HG03280 (cell line): Measurements from ENCODE around the gene LDB2.

Experiments
- ATAC-seq: cut with Tn5 transposase; IDR thresholded peaks from one replicate; pipeline ENCODE4 v1.9.1; 2021; ENCODE audit warnings: mild to moderate bottlenecking, moderate library complexity; ENCODE audit not compliant: unreplicated experiment

LDB2 gene

DNA sequence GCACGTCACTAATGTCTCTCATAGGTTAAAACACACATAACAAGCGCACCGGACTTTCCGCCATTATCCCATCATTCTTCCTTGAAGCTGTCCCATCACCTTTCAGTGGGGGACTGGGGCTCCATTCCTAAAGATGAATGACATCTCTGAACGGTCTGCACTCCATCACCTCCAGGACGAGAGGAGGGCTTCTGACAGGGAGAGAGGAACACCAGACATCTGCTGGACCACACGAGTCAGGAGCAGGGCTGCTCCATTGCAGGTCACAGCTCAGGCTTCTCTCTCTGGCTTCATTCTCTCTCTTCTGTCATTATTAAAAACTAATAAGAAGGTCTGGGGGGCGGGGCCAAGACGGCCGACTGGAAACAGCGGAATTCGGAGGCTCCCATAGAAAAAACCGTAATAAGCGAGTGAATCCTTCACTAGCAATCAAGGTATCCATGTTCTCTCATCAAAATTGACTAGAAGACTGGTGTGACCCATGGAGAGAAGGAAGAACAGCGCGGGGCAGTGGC, 289.8 kb downstream of the LDB2 start:
- no peak for ATAC-seq

DNA sequence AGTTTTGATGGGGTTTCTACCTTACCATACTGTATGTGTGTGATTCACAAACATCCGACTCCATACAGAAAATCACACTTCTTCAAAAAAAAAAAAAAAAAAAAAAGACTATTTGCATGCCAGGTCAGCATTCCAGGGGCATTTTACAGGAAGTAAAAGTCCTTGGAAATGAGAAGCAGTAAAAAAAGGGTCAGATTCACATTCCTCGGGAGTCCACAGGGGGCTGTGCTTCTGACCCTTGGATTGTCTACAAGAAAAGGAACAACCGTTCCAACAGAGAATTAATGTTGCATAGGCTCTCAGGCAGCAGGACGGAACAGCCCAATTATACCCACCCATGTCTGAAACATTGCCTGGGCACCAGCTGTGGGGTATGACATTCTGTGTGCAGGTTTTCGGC, 290.3 kb downstream of the LDB2 start:
- ATAC-seq, result no peak

DNA sequence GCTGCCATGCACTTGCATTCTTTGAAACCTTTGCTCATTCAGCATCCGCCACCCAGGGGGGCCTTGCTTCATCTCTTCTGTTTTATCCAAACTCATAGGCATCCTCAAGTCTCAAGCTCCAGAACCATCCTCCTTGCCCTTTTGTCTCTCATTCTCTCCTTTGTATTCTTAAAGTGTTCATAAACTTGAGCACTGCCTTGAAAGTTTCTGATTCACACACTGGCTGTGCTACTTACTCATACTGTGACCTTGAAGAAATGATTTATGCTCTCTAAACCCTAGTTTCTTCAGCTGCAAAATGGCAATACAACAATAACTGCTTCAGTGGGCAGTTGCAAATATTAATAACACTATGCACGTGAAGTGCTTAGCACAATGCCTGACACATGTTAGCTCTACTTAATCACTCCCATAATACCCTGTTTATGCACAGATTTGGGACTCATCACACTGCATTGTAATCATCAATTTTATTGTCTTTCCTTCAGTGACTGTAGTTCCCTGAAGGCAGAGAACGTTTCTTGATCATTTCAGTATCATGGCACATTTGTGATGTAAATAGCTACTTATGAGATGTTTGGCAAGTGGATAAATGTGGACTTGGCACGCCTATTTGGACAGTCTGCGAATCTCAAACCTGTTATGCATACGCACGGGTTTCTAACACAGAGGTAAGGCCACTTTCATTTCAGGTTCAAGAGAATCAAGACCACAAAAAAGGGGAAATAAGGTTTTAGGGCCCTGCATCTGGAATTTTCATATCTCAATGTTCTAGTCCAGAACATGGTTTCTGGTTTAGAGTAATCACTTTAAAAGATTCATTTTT, 291.0 kb downstream of the LDB2 start:
- ATAC-seq, result no peak

DNA sequence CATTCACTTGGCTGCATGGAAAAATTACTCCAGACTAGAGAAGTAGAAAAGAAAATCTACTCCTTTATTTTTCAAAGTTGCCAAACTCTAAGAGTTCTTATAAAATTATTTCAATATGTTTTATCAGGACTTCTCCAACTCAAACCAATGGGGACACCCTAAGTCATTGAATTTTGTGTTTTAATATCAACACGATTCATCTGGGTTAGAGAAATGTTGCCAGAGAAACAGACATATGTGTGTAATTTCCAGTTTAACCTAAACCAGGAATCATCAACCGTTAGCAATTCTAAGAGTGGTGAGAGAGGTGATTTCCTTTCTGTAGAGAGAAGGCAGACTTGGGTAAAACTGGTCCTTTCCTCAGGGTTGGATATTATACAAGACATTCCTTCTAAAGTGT, 291.8 kb downstream of the LDB2 start:
- ATAC-seq, result no peak

DNA sequence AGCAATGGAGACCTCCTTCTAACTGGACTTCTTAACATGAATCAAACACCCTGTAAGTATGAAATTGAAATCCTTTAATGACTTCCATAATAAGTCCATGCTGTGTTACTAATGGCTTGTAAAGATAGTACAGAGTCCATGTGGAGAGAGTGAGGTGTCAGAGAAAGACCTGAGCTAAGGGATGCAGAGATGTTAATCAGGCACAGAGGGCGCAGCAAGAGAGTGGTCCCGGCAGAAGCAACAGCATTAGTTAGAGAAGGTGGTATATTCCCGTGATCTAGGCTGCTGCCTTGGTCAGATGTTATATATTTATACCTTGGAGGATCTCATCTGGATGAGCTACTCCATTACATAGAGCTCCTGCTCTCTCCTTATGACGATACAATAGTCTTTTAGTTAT, 295.3 kb downstream of the LDB2 start:
- ATAC-seq, result no peak

DNA sequence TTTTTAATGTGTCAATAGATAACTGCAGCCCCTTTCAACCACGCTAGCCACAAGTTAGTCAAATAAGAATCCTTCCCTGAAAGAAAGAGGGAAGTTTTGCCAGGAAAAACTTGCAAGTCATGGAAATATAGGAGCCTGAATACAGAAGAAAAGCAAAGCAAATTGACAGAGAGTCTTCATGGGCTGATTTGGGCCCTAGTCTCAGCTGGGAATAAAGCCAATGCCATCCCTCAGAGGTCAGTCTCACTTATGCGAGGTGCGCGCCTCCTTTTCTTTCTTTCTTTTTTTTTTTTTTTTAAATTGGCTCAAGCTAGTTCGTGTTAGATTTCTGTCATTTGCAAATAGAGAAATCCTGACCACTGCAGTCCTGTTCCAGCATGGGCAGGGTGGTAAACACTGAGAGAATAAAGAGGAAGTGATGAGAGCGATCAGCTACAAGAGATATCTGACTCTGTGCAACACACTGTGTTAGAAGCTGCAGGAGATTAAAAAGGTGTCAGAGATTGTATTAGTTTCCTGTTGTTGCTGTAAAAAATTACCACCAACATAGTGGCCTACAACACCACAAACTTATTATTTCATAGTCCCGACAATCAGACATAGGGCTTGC, 299.7 kb downstream of the LDB2 start:
- ATAC-seq, result no peak

DNA sequence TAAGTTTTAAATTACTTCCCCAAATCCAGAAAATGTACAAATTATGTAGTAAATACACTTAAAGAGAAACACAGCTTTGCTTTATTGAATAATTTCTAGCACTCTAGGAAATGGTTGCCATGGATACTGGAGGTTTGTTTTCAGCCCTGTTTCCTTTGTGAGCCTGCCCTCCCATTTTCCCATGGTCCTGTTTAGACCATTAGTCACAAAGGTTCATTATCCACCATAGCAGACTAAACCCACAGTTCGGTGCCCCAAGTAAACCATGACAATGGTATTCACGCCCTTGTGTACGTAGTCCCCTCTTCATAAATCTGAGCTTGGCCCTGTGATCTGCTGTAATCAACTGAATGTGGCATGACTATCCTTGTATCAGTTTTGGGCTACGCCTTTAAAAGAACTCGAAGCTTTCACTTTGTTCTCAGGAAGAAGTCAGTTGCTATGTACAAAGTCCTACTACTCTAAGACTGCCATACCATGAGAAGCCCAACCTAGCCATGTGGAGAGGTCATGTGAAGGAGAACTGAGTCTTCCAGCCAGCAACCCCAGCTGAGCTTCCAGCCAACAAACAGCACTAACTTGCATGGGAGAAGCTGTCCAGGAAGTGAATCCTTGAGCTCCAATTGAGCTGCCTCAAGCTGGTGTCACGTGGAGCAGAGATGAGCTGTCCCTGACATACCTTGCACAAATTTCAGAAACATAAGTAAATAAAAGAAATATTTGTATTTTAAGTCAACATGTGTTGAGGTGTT, 300.4 kb downstream of the LDB2 start:
- no peak for ATAC-seq

DNA sequence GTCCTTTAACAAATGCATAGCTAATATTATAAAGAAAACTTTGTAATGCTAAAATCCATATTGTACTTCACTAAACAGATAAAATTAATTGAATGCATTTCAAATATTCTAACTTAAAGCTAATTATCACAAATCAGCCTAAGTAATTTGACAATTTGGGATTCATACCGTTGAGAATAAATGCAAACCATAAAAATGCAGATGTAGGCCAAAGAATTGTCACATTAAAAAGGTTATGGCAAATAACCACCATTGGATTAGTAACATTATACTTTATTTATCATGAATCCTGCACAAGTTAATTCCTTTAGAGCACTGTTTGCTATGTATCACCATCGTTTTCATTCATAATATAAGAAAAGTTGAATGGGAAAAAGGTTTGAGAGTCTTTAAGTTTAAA, 301.0 kb downstream of the LDB2 start:
- no peak for ATAC-seq

DNA sequence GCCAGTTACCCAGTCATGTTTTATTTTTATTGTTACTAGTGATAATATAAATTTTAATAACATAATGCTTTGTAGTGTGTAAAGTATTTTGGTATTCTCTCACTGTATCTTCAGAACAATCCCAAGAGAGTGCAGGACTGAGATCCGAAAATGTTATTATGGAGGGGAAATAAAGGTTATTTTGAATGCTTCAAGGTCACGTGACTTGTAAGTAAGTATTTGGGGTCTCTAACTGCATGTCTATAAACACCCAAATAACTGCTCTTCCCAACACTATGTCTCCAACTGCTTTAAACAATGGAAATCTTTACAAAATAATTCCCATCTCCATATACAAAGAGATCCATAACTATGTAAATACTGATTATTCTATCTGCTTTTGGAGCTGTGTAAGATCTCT, 302.2 kb downstream of the LDB2 start:
- no peak for ATAC-seq

DNA sequence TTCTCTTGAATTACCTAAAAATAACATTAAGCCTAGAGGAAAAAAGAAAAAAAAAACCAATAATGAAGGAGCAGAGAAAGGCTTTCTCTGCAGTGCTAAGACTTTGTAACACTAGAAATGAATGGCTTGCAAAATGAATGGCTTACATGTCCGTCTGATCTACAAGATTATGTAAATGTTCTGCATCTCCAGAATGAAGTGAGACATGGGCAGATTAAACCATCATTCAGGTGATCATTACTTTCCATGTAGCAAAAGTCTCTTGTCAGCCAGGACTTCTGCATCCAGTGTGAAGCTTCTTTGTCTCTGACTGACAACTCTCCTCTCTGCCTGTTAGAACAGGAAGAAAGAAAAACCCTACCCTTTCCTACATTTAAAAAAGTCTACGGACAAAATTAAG, 304.3 kb downstream of the LDB2 start:
- no peak for ATAC-seq

DNA sequence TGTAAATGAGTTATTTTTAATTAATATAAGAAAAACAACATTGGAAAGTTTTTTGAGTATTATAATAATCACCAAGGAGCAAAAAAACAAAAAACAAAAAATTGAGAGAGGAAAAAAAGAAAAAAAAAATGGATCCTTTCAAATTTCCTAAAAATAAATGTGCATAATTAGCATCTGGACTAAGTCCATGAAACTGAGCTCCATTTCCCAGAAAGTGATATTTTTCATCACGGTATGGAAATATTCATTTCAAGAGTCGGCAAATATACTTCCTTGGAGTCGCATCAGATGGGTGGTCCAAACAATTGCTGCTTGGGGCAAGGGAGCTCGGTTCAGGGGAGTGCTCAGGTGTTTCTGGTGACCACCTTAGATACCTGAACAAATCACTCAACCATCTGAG, 305.1 kb downstream of the LDB2 start:
- ATAC-seq, result no peak

DNA sequence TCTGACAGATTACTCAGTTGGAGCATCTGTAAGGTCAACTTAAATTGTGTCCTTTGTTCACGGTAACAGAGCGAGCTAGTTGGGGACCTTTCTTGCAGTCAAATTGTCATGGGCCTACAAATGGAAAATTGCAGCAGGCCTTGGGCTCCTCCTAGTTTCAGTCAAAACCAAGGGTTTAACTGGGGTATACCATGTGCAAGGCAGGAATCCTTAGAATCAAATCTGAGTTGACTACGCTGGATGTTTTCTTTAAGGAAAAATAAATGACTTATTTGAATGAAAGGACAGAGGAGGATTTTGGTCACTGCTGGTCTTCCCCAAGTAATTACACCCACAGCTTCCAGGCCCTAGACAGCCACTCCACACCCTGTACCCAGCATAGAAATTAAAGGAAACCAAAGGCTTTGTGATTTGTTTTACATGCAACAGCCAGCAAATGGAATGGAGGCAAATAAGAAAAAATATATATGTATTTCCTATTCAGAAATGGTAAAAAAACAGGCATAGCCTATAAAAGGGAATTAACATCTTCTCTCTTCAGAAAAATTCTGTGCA, 307.1 kb downstream of the LDB2 start:
- no peak for ATAC-seq

DNA sequence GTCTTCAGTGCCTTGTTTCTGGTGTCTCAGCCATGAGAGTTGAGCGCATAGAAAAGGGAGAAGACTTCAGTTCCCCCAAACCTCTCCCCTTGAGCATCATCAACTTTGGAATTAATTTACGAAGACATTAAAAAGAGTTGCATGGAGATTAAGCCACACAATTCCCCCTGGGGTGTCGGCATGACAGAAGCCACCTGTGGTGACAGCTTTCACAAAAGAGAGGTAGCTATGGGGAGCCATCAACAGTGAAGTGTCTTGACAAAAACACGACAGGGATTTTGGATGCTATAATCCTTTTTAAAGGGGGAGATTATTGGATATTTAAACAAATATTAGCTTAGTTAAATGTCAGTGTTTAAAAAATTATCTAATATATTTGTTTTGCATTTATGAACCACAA, 307.6 kb downstream of the LDB2 start:
- no peak for ATAC-seq

DNA sequence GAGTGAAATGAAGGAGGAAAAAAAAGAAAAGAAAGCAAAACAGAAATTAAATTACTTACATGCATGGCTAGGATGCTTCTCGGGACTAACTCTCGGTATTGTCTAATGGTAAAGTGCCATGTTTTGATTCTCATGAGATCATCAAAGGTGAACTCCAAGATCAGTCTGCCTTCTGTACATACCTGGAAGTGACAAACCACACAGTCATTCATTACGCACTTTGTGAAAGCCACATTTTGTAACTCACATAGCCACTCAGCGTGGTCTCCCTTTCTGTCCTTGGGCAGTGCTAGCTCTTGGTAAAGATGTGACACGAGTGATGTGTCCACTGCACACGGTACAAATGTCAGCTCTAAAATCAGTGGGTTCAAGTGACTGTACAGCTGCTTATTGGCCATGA, 309.8 kb downstream of the LDB2 start:
- ATAC-seq, result no peak

DNA sequence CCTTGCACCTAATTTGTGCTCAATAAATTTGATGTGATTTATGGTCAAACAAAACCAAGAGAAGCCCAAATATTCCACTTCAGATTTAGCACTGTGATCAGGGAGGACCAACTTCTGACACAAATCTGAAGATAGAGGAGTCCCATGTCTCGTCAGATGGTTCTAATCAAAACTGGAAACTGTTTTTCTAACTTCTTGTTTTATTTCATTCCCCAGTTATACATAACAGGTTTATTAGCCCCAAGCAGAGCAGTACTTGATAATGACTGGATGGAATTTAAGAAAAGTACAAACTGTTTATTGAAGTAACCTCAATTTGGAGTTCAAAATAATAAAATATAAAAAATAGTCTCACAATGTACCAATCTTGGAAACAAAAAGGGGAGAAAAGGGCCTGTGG, 310.3 kb downstream of the LDB2 start:
- ATAC-seq, result no peak

DNA sequence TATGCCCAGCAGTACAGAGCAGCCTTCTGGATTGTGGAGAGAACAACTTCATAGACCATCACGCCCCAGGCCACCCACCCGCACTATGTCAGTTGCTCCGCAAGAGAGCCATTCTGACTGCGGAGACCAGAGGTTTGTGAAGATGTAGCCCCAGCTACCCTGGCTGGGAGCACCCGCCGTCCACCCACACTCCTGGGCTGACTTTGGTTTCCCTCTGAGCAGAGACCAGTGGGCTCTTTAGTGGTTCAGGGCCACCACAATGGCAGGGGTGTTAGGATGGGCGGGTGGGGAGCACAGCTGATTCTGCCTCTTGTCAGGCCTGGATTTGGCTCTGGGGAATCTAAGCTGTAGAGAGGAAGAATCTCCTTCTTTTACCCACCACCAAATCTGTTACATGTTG, 313.4 kb downstream of the LDB2 start:
- no peak for ATAC-seq

DNA sequence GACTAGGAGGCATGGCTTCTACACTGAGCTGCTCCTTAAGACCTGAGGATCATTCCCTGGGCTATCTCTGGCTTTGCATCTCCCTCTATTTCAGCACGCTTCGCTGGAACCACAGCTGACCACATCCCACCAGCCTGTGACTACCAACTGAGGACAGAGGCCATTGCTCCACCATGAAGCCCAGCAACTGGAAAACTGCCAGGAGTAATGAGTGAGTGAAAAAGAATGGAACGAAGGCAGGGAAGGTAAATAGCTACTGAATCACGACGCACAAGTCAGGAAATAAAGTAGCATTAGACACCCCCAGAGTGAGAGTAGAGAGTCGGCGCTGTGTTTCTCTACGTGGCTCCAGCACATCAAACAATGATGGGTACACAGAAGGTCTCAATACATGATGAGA, 314.7 kb downstream of the LDB2 start:
- no peak for ATAC-seq

DNA sequence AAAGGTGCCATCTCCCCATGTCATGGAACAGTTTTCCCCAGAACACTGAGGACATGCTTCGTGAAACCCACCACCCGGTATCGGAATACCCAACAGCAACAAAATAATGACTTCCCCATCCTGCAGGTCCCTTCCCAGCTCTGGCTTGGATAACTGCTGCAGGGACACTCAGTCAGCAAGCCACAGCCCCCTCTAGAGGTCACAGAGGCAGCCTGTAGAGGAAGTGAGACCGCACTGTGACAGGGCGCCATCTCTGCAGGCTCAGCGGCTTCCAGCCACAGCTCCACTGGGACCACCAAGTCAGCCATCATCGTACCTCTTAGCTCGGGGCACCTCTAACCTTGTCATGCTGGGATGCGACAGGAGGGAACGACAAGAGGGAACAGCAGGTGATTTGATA, 315.9 kb downstream of the LDB2 start:
- ATAC-seq, result no peak

DNA sequence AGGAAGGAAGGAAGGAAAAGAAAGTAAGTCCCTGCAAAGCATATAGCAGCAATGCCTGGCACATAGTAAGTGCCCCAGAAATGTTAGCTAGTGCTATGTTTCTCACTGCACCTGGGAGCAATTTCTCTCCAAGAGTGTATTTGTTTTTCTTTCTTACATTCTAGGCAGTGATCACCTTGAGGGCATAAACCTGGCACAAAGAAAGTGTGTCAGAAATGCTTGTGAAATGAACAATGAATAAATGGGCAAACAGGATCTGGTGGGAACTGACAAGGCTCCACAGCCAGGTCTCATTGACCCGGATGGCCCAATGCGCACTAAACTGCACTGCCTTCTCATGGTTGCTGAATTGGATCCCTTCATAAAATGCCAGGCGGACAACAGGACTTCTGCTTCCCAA, 316.4 kb downstream of the LDB2 start:
- no peak for ATAC-seq

DNA sequence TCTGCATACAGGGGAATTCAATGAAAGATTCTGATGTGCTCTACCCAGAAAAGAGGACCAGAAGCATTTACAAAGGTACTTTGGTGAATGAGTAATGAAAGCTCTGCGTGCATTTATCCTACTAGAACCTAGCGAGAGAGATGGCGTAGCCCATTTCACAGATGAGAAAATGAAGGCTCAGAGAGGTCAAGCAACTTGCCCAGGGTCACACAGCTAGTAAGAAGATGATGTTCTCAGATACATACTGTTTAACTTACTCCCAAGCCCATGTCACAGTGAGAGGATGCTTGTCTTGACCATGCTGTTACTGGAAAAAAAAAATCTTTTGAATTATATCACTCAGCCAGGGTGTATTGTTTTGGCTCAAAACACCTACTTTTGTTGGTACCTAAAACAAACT, 317.3 kb downstream of the LDB2 start:
- ATAC-seq, result no peak

DNA sequence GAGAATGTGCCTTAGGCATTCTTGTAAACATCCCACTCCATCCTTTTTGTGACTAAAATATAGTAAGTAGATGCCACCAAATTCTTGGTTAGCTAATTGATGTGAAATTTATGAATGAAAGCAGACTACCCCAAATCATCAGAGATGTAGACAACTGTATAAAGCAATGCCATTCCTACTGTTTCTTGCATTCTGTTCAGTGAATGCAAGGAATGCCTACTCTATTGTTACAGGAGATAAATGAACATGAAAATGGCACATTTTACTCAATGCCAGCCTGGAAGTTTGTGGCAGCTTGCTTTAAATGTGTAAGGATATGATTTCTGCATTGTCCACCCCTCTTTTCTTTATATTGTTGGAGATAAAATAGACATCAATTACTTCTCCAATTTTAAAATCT, 317.9 kb downstream of the LDB2 start:
- no peak for ATAC-seq

DNA sequence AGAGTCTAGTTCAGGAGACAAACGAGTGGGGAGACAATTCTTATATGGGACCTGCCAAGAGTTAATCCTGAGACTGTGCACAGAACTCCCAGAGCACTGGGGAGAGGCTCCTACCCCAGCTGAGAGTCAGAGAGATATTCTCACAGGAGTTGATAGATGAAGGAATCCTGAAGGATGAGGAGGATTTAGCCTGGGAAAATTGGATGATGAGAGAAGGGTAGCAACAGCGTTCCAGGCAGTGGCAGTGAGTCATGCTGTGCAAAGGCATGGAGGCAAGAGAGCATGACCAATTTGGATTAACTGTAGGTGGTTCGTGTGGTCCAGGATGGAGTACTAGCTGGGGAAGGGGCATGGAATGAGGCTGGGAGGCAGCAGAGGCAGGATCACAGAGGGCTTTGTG, 318.6 kb downstream of the LDB2 start:
- ATAC-seq, result no peak
